CD4-positive, alpha-beta T cell treated with Interleukin-17A for 1 hour (primary cell): ENCODE results near the gene ZFP91.
A peak's percentile ranks its signal among the peaks of the same experiment; 100 is the strongest.

Source experiments
- DNase-seq: peaks from one replicate; pipeline ENCODE4 v3.0.0-alpha.2; 2020

Gene ZFP91

DNA sequence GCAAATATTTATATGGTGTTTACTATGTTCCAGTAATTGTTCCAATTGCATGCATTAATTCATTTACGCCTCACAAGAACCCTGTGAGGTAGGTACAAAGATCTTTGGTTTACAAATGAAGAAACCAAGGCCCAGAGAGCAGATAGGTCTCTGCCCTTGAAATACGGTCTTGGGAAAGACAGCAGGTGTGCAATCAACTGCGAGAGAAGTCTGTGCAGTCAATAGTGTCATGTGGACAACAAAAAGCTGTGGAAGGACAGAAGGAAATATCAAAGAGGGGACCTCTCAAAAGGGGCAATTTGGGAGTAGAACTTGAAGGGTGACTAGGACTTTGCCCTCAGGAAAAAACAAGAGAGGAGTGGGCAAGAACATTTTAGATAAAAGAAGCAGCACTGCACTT, 52.5 kb downstream of the ZFP91 start:
- DNase-seq, result no peak

DNA sequence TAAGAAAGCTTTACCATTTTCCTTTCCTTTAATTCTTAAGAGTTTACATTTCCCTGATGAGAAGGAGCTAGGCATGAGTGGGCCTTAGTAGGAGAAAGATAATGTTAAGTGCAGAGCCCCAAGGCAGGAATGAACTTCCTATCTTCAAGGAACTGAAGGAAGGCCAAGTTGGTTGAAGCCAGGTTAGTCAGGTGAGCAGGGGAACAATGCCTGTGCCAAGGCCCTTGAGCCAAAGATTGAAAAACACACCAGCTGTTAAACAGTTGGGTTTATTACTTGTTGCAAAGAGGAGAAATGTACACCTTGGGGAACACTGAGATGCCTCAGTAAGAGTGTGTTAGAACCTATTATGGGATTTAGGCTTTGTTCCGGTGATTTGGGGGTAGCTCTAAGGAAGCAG, 53.6 kb downstream of the ZFP91 start:
- no peak for DNase-seq

DNA sequence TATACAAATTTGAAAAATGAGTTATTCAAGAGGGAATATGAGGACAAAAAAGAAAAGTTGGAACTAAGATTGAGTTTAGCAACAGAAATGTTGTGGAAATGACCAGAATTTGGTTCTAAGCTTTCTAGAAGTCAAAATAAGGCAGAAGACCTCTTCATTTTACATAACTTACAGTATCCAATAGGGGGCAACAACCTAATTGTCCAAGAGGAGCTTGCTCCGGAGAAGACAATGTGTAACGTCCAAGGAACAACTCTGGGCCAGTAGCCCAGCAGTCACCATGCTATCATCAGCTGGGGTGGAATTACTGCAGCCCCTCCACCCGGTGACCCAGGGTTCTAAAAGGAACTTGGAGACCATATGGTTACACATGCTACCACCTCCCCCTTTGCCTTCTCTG, 57.7 kb downstream of the ZFP91 start:
- no peak for DNase-seq

DNA sequence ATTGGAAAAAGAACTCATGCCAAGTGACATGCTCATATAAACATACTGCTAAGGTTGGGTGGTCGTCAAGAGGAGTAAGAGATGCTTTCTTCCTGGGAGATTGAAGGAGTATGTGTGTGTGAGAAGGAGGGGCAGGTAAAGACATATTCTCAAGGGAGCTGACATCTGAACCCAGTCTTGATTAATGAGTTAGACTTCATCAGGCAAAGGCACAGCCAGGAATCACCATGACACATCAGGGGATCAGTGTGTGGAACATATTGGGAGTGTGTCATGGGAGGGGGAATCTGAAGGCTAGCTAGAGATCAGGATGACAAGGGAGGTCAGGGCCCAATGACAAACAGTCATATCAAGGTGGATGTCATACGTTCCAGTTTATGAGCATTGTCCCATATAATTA, 58.5 kb downstream of the ZFP91 start:
- no peak for DNase-seq

DNA sequence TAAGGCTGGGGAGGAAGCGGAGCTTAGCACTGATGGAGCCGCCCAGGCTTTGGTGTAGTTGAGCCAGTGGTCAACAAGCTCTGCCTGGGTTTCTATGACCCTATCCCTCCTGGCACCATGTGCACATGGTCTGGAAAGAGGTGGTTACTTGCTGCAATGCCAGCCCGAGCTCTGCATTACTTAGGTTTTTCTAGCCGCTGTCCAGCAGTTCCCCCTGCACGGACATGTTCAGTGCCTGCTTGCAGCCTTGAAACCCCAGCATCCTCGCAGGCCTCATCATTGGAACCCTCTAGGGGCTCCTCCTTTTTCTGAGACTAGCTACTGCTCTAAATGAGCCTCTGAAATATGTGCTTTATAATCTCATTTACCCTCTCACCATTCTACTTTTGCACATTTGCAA, 60.2 kb downstream of the ZFP91 start:
- no peak for DNase-seq

DNA sequence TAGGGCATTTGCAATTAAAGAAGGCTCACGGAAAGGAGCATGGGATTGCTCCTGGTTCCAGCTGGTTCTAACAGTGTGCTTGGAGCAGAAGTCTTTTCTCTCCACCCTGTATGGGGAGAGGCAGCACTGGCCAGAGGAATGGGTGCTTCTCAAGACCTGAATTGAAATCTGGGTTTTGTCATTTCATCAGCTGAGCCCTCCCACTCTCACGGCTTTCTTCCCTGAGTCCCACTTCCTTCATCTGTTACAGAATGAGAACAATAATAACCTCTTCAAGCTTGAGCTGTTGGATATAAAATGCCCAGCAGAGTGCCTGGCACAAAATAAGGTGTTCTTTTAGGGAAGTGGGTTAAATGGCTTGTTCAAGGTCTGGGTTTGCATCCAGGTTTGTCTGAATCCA, 60.8 kb downstream of the ZFP91 start:
- DNase-seq, result no peak

DNA sequence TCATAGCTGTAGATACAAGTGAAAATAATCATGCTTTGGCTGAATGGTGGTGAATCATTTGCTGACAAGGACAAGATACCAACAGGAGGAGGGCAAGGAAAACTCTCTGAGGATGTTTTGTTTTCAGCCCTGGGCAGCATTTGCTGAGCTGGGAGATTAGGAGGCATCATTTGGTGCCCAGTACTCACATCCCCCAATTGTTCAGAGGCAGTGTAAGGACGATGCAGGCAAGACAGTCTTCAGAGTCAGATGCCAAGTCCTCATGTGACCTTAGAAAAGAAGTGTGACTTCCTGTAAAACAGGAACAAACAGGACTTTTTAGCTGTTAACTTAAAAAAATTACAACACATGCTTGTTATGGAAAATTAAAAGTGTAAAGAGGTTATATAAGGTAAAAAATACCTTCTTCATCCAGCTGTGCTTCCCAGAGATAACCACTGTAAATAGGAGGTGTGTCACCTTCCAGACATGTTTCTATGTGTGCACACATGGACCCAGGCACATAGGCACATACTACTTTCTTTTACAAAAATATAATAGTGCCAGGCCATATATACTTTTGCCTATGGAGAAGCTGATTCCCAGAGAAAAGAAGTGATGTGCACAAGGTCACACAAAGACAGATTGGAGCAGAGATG, 61.6 kb downstream of the ZFP91 start:
- peak; percentile 35 for DNase-seq

DNA sequence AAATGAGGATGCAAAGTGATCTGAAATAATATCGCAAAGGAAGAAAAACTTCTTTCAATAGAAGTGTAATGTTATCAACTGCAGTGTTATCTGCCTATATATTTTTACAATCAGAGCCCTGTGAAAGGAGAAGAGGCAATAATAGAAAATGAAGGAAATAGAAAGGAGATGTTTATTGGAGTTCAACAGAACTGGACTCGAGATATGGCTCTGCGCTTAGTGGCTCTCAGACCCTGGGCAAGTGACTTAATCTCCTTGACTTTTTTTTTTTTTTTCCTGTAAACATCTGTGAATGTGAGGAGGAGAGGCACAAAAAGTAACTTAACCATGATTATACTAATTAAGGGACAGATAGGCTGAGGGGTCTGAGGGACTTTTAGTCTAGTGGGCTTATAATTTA, 62.5 kb downstream of the ZFP91 start:
- DNase-seq, result no peak

DNA sequence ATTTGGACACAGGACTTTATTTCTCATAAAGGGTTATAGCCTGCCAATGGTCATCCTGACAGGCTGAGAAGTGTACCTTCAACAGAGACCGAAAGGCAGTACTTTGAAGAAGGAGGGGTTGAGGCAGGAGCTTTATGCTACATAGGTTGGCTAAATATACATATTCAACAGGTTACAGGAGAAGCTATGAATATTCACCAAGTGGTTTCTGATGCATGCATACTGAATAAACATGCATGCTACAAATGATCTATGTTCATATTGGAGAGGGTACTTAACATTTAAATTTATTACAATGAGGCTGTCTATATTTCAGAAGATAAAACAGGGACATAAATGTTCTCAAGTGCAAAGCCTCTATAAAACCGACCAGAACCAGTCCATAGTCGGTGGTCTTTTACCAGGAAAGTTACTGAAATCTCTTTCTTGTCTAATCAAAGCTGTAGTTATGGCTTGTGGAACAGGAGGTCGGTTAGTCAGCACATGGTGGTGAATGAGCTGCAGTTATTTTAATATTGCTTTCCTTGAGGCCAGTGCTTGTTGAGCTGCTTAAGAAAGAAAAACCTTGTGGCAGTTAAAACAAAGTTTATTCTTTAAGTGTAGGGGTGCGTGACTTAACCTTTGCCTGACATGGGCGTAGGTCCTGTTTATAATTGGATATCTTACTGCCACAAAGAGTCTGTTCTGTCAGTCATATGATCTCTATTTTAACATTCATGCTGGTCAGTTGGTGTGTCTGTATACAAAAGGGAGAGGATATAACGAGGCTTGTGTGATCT, 63.1 kb downstream of the ZFP91 start:
- no peak for DNase-seq

DNA sequence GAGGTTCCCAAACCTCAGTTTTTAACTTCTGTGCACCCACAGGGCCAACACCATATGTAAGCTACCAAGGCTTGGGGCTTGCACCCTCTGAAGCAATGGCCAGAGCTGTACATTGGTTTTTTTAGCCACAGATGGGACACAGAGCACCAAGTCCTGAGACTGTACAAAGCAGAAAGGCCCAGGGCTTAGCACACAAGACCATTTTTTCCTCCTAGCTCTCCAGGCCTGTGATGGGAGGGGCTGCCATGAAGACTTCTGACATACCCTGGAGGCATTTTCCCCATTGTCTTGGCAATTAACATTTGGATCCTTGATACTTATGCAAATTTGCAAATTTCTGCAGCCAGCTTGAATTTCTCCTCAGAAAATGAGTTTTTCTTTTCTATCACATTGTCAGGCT, 67.0 kb downstream of the ZFP91 start:
- no peak for DNase-seq

DNA sequence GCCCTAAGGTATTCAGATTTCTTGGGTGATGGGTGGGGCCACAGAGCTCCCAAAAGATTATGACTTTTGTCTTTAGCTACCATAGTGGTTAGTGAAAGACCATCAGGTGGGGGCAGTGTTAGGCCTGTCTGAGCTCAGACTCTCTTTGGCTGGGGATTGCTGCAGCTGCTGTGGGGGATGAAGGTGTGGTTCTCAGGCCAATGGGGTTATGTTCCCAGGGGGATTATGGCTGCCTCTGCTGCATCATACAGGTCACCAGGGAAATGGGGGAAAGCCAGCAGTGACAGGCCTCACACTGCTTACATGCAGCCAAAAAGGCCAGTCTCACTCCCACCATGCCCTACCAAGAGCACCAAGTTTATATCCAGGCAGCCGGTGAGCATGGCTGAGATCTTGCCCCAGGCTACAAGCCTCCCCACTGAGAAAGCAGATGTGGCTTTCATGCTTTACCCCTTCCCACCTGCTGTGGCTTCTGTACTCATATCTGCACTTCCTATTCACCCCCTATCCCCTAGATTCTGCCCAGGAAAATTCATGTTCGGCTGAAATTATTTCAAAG, 68.4 kb downstream of the ZFP91 start:
- DNase-seq, result no peak

DNA sequence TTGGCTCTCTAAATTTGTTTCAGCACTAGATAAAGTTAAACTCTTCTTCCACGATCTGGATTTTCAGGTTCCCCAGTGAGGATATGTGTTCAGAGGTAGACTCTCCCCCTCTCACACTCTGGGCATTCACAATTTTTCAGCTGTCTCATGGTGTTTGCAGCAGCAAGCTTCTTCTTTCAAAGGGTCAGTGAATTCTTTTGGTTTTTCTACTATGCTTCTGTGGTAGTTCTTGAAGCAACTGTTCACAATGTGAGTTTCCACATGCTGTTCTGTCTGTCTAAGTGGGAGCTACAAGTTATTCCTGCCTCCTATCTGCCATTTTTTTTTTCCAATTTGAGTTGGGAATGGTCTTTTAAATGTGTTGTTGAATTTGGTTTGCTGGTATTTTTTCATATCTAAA, 69.0 kb downstream of the ZFP91 start:
- DNase-seq, result no peak

DNA sequence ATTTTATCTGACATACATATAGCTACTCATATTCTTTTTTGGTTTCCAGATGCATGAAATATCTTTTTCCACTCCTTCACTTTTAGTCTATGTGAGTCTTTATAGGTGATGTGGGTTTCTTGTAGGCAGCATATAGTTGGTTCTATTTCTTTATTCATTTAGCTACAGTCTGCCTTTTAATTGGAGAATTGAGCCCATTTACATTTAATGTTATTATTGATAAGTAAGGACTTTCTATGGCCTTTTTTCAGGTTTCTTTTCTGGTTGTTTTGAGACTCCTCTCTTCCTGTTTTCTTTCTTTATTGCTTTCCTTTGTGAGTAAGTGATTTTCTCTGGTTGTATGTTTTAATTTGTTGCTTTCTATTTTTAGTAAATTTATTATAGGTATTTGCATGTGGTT, 70.8 kb downstream of the ZFP91 start:
- no peak for DNase-seq

DNA sequence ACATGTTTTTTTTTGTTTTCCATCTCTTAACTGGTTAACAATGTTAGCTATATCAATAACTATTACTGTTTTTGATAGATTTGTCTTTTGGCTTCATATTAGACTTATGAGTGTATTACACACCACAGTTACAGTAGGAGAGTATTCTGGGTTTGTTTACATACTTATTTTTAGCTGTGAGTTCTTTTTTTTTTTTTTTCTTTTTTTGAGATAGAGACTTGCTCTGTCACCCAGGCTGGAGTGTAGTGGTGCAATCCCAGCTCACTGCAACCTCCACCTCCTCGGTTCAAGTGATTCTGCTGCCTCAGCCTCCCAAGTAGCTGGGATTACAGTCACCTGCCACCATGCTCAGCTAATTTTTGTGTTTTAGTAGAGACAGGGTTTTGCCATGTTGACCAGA, 71.6 kb downstream of the ZFP91 start:
- DNase-seq, result no peak

DNA sequence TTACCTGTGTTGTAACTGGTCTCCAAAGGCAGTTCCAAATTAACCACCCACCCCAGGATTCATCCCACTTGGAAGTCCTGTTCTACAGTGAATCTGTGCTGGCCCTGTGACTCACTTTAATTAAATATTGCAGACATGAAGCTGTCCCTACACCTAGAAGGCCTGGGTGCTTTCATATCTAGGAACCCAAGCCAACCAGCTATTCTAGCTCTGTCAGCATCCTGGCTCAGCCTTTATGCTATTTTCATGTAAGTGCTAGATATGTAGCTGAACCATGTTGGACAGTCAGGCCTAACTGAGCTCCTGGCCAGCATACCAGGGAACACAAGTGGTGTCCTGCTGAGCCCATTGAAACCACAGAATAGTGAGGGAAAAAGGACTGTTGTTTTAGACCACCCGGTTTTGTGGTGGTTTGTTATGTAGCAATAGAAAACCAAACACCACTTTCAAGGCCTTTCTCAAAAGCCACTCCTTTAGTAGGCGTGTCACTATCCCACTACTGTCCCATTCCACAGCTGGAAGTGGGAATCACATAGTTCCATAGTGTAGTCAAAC, 73.9 kb downstream of the ZFP91 start:
- DNase-seq, result no peak

DNA sequence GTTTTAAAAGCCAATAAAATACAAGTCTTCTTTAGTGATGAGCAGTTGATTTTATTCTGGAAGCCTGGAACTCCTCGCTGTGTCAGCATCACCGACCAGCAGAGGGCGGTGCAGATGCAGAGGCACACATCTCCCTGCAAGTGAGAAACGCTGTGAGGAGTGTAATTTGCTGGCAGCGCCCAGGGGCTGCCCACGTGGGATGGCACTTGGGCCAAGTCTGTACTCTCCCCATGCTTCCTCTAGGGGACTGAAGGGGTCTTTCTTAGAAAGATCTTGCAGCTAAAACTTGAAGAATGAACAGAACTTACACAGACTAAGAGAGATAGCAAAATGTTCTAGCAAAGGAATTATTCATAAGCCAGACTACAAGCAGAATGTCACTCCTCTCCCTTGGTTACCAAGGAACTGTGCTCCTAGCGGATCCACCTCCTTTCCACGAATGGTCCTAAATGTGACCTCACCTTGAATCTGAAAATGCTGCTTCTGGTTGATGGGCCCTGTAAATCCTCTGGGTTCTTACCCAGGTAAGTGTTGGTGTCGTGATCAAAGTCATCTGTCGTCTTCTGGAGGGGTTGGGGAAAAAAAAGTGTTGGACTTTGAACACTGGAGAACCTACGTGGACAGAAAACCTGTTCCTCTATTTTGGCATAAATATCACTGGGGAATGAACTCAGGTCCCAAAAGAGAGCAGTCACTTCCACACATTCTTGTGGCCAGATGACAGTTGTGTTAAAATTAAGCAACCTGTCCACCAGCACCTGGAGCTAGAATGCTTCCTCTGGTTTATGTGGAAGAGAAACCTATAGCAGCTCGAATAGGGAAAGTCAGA, 75.4 kb downstream of the ZFP91 start:
- DNase-seq, result peak; percentile 71

DNA sequence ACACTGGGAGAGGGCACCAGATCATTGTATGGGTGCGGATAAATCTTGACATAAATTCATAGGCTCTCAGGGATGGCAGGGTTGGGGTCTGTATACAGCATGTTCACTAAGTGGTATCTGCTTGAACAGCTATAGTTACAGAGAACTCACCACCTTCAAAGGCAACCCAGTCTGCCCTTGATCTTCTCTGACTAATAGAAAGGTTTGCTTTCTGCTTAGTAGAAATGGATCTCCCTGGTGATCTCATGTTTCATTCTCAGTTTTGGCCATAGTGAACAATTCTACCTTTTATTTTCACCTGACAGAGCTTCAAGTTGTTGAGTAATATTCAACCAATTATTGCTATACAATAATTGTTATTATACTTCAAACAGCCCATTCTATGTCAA, 76.0 kb downstream of the ZFP91 start:
- no peak for DNase-seq

DNA sequence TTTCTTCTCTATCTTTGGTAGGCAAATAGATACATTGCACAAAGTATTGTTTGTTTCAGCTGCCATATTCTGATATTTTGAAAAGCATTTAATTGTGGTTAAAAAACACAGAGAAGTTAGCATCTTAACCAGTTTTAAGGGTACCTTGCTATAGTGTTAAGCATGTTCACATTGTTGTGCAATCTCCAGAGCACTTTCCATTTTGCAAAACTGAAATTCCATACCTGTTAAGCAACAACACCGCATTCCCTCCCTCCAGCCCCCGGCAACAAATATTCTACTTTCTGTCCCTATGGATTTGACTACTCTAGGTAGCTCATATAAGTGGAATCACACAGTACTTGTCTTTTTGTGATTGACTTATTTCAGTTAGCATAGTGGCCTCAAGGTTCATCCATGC, 77.5 kb downstream of the ZFP91 start:
- DNase-seq, result no peak

DNA sequence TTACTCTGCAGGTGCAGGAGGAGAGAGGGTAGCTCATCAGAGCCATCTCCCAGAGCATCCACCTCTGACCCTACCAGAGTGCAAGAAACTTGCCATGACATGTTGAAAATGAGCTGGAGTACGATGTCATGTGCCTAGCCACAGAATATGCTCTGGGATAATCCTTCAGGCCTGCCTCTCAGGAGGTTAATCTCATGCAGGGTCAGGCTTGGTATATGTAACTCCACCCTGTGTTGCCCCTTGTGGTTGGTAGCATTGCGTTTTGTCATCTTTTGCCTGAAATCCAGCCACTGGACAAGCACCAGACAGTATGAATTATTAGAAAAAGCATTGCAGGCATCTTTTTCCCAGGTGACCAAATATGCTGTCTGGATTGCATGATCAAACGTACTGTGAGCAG, 79.8 kb downstream of the ZFP91 start:
- DNase-seq, result no peak

DNA sequence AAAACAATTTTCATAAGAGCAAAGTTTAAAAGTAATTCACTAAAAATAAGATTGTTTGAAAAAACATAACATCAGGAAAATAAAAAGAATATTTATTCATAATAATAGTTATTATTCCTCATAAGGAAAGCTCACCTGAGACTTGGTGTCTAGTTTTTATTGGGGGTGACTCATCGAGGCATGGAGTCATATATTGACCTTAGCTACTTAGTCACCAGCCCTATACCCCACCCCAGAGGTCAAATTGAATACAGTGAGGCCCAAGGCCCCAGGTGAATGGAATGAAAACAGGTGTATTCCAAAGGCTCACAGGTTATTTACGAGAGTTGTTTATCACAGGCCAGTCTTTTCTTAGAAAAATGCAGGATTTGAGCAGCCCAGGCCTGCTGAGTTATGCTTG, 80.5 kb downstream of the ZFP91 start:
- no peak for DNase-seq

DNA sequence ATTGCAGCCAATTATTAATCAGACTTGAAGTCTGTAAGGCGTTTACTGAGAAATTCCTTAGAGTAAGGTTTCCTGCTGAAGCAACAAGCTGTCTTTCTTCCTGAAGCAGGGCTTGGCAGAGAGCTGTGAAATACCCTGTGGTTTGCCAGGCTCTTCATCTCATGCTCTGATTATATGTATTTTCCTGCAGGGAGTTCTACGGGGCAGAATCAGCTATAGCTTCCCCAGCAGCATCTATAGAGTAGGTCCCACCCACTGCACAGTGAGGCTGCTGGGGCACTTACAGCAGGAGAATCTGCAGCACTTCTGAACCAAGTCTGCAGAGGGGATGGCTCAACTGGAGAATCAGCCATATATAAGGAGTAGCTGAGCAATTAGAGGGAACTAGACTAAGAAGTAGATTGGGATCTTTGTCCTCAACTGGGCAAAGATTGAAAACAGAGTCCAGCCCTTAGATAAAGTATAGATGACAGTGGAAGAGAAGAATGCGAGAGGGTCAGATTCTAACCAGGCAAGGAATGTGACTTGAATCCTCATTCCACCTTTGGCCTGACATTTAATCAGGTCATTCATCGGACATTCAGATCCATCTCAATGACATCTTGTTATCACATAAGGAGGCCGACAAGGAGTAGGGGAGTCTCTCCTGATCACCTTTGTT, 81.2 kb downstream of the ZFP91 start:
- DNase-seq, result no peak
